Glutamatergic neuron (in vitro differentiated cells): ENCODE results near the gene MYPOP. TPM values are rescaled to one million over a fixed set of nuclear protein-coding genes. Genes with fewer than 3 reads are reported as not detected.
"Not testable (repeated sequence)": the region's sequence is repeated elsewhere in the genome, so short reads cannot be mapped to it uniquely, and the experiment has no call there.

Source experiments
- DNase-seq: peaks from one replicate; pipeline ENCODE4 v3.0.0; 2022
- H3K27ac Mint-ChIP-seq: one replicate; pipeline ENCODE4 v1.8.0; 2020; ENCODE audit warnings: mild to moderate bottlenecking, mixed read lengths, inconsistent platforms; ENCODE audit not compliant: unreplicated experiment
- H3K27me3 Mint-ChIP-seq: one replicate; pipeline ENCODE4 v1.8.0; 2020; ENCODE audit warnings: mild to moderate bottlenecking, moderate library complexity, mixed read lengths, inconsistent platforms; ENCODE audit not compliant: unreplicated experiment
- H3K36me3 Mint-ChIP-seq: one replicate; pipeline ENCODE4 v1.8.0; 2020; ENCODE audit warnings: mild to moderate bottlenecking, mixed read lengths, inconsistent platforms; ENCODE audit not compliant: unreplicated experiment
- H3K4me1 Mint-ChIP-seq: one replicate; pipeline ENCODE4 v1.8.0; 2020; ENCODE audit warnings: mild to moderate bottlenecking, low read depth, mixed read lengths, inconsistent platforms; ENCODE audit not compliant: unreplicated experiment
- H3K4me3 Mint-ChIP-seq: one replicate; pipeline ENCODE4 v1.8.0; 2020; ENCODE audit warnings: mild to moderate bottlenecking, mixed read lengths, inconsistent platforms; ENCODE audit not compliant: unreplicated experiment
- H3K9me3 Mint-ChIP-seq: one replicate; pipeline ENCODE4 v1.8.0; 2020; ENCODE audit warnings: mild to moderate bottlenecking, moderate library complexity, mixed read lengths, inconsistent platforms; ENCODE audit not compliant: unreplicated experiment
- CTCF ChIP-seq: fragments of 200-600 bp; sonication (generic); IDR thresholded peaks from one replicate; pipeline ENCODE4 v1.5.0; 2021; ENCODE audit not compliant: partially characterized antibody, unreplicated experiment
- total RNA-seq: library from RNA; stranded (reverse); fragmentation: NEBNext Ultra II Directional; extraction: Animal tissue kit (Norgen Biotek cat#: 25700); gene quantifications from one replicate; pipeline ENCODE4 v1.2.1, GENCODE V29; 2021; ENCODE audit not compliant: unreplicated experiment

Gene MYPOP
- total RNA-seq, 1 donor from 2014 or later: 7.1 TPM

DNA sequence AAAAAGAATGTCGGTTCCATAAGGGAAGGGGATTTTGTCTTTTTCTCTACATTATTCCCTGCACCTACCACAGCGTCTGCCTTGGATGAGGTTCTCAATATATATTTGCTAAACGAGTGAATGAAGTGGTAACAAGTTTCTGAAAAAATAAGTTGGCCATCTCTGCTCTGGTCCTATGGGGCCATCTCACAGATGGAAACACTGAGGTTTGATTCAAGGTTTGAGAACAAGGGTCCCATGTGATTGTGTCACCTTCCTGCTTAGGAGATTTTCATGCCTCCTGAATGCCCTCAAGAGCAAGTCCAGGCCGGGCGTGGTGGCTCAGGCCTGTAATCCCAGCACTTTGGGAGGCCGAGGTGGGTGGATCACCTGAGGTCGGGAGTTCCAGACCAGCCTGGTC, 3.2 kb downstream of the MYPOP start:
- H3K27me3 Mint-ChIP-seq: peaks cover 13% of the 10 kb centered on the region
- no peak overlapping the region for H3K4me3 Mint-ChIP-seq
- H3K36me3 Mint-ChIP-seq: peaks cover 10% of the 10 kb centered on the region
- DNase-seq: no peak
- TF ChIP-seq CTCF: no peak
- H3K27ac Mint-ChIP-seq: no peak overlapping the region
- H3K4me1 Mint-ChIP-seq: peaks cover 1% of the 10 kb centered on the region
- H3K9me3 Mint-ChIP-seq: peaks cover 12% of the 10 kb centered on the region

DNA sequence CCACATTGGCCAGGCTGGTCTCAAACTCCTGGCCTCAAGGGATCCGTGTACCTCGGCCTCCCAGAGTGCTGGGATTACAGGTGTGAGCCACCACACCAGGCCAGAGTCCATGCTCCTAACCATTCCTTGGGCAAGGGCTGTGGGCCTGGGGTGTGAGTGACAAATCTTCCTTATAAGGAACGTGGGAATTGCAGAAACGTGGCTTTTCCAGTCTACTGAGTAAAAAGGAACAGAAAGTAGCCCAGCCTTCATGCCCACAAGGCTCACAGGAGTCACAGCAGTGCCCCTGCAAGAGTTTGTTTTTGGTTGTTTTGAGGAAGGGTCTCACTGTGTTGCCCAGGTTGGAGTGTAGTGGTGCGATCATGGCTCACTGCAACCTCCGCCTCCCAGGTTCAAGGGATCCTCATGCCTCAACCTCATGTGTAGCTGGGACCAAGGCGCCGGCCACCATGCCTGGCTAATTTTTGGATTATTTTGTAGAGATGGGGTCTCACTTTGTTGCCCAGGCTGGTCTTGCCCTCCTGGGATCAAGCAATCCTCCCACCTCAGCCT, 5.1 kb downstream of the MYPOP start:
- H3K27me3 Mint-ChIP-seq: peaks cover 8% of the 10 kb centered on the region
- H3K27ac Mint-ChIP-seq: no peak overlapping the region
- peaks cover 10% of the 10 kb centered on the region for H3K36me3 Mint-ChIP-seq
- H3K4me1 Mint-ChIP-seq: peaks cover 1% of the 10 kb centered on the region
- H3K4me3 Mint-ChIP-seq: no peak overlapping the region
- peaks cover 13% of the 10 kb centered on the region for H3K9me3 Mint-ChIP-seq
- no peak for DNase-seq
- TF ChIP-seq CTCF: no peak

DNA sequence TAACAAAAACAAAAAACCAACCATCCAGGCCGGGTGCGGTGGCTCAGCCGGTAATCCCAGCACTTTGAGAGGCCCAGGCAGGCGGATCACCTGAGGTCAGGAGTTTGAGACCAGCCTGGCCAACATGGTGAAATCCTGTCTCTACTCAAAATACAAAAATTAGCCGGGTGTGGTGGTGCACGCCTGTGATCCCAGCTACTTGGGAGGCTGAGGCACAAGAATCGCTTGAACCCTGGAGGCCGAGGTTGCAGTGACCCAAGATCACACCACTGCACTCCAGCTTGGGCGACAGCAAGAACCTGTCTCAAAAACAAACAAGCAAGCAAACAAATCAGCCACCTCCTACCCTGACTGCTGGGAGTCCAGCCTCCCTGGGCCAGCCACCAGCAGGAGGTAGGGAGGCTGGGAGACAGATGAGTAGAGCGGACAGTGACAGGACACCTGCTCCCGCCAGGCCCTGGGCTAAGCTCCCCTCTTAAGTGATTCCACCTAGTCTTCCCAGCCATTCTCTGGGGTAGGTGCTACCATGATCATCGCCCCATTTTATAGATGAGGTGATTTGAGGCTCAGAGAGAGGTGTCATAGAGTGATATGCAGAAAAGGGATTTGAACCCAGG, 6.3 kb downstream of the MYPOP start:
- not testable (repeated sequence) for H3K27ac Mint-ChIP-seq, H3K36me3 Mint-ChIP-seq, H3K27me3 Mint-ChIP-seq, H3K9me3 Mint-ChIP-seq, H3K4me3 Mint-ChIP-seq, DNase-seq, H3K4me1 Mint-ChIP-seq

- Mint-ChIP-seq H3K4me3 (peak overlapping the region; percentile 30), H3K27me3 (no peaks in the 10 kb centered on the region), H3K4me1 (no peaks in the 10 kb centered on the region), H3K27ac (no peak overlapping the region), H3K9me3 (peaks cover 6% of the 10 kb centered on the region), H3K36me3 (peaks cover 6% of the 10 kb centered on the region)
- DNase-seq: no peak
- no peak for TF ChIP-seq CTCF
Measured at GRCh38 chr19:45895519-45895972, 6.9 kb downstream of the MYPOP start.

DNA sequence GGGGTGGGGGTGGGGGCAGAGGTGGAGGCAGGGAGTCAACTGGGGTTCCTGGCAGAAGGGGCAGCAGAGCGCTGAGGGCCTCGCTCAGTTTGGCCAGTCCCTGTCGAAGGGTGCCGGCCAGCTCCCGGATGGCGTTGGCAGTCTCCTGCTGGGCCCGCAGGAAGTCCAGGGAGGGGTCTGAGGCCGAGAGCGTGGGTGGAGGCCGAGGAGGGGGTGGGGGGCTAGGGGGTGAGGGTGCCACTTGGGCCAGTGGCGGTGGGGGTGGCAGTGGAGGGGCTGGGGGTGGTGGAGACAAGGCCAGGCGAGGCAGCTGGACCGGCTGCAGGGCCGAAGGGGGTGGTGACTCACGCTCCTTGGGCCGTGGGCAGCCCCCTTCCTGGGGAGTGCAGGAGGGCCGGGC, 11.5 kb downstream of the MYPOP start:
- Mint-ChIP-seq H3K36me3 (no peaks in the 10 kb centered on the region), H3K27ac (no peak overlapping the region), H3K4me1 (no peaks in the 10 kb centered on the region), H3K9me3 (peaks cover 10% of the 10 kb centered on the region), H3K4me3 (no peak overlapping the region), H3K27me3 (peaks cover 5% of the 10 kb centered on the region)
- no peak for DNase-seq
- no peak for TF ChIP-seq CTCF
